ENCODE data around the gene CD226. TPM values are rescaled to one million over a fixed set of nuclear protein-coding genes. Genes with fewer than 3 reads are reported as not detected.
"Not testable (repeated sequence)": the region's sequence is repeated elsewhere in the genome, so short reads cannot be mapped to it uniquely, and the experiment has no call there.

CD226 gene
- total and polyA plus RNA-seq, 2 of the 13 experiments (the other 11 are each of a cell fraction or from before 2014, with no cell fraction given): 0.13 to 0.77 TPM

GRCh38 chr18:69941183-69941582 lies 6.5 kb downstream of the CD226 start (continued):
- TF ChIP-seq PRPF4 (IDR thresholded peaks at IDR 0.05; ENCODE audit: low read depth, low read length, poor library complexity, severe bottlenecking): no peak
- no peak for TF ChIP-seq ZNF878 (CRISPR knock-in tag; IDR thresholded peaks at IDR 0.05)
- TF ChIP-seq, protein P1, sequence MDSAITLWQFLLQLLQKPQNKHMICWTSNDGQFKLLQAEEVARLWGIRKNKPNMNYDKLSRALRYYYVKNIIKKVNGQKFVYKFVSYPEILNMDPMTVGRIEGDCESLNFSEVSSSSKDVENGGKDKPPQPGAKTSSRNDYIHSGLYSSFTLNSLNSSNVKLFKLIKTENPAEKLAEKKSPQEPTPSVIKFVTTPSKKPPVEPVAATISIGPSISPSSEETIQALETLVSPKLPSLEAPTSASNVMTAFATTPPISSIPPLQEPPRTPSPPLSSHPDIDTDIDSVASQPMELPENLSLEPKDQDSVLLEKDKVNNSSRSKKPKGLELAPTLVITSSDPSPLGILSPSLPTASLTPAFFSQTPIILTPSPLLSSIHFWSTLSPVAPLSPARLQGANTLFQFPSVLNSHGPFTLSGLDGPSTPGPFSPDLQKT (CRISPR knock-in tag; IDR thresholded peaks at IDR 0.05; ENCODE audit: borderline replicate concordance): no peak
- no peak for TF ChIP-seq ZKSCAN8 (CRISPR knock-in tag; IDR thresholded peaks at IDR 0.05; ENCODE audit: borderline replicate concordance)
- no peak for TF ChIP-seq ETV6 (CRISPR knock-in tag; conservative IDR thresholded peaks at IDR 0.05)

DNA sequence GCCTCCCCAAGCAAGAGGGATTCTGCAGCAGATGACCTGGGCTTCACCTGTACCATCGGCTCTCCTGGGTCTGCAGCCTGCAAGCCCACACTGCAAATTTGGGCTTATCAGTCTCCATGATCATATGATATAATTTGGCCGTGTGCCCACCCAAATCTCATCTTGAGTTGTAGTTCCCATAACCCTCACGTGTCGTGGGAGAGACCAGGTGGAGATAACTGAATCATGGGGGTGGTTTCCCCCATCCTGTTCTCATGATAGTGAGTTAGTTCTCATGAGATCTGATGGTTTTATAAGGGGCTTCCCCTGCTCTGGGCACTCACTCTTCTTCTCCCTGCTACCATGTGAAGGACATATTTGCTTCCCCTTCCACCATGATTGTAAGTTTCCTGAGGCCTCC lies 7.9 kb downstream of the CD226 start:
- BruUV-seq (replicated peaks); H3K79me2 ChIP-seq (ENCODE audit: insufficient read depth, low read length); DNase-seq (ENCODE audit: low spot score); H3K27ac ChIP-seq (ENCODE audit: extremely low read length, insufficient read depth, low read length); H2AFZ ChIP-seq (ENCODE audit: low read length); H3K4me2 ChIP-seq (ENCODE audit: low read depth, low read length); H3K27me3 ChIP-seq (ENCODE audit: control insufficient read depth in 1 of 2, insufficient read depth in 2 of 2, low read length in 2 of 2); H3K4me3 ChIP-seq (replicated peaks in 1 of 3; ENCODE audit: insufficient read depth in 1 of 3, low read depth in 2 of 3, low read length in 3 of 3); H3K9ac ChIP-seq (ENCODE audit: insufficient read depth, low read depth, low read length); intact Hi-C loops (cut with micrococcal nuclease; ENCODE audit: unreplicated experiment); ATAC-seq; FAIRE-seq; CTCF ChIA-PET (ENCODE audit: low intra/inter-chr PET ratio, low total read pairs); H3K36me3 ChIP-seq (replicated peaks in 1 of 2; ENCODE audit: control insufficient read depth in 1 of 2, insufficient read depth in 2 of 2, low read length in 2 of 2); POLR2A ChIA-PET; H4K20me1 ChIP-seq (ENCODE audit: insufficient read depth, low read length); in situ Hi-C loops (cut with HindIII; ENCODE audit: extremely low pct_ligation_motif_present, low pct_unique_long_range_greater_than_20kb): not testable (repeated sequence)
- H3K4me1 ChIP-seq (ENCODE audit: insufficient read depth, low read length): peaks cover 12% of the 10 kb centered on the region
- 83% methylated on average over 4 of the region's 4 CpGs for WGBS (ENCODE audit: low lambda C conversion rate)
- peaks cover 10% of the 10 kb centered on the region; the same call in 1 of the 2 replicates for H3K9me3 ChIP-seq (ENCODE audit: low read length)

DNA sequence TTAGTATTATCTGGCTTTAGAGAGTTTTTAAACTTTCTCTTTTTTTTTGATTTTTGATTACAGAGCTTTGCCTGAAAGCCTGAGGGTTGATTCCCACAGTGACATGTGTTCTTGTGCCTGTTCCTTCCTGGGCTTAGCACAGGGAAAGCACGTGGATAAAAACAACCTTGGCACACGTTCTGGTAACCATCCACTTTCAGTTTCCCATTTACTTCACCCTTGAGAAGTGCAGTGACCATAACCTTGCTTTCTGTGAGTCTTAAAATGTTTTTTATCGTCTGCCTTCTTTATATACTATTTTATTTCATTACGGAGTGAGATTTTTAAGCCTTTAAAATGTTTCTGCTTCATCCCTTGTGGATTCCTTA lies 11.5 kb downstream of the CD226 start:
- Histone ChIP-seq H2AFZ (ENCODE audit: low read length) (no peak overlapping the region), H3K9ac (ENCODE audit: insufficient read depth, low read depth, low read length) (no peak overlapping the region), H3K79me2 (ENCODE audit: insufficient read depth, low read length) (no peaks in the 10 kb centered on the region), H3K27me3 (ENCODE audit: control insufficient read depth in 1 of 2, insufficient read depth in 2 of 2, low read length in 2 of 2) (no peaks in the 10 kb centered on the region), H3K4me3 (replicated peaks in 1 of 3; ENCODE audit: insufficient read depth in 1 of 3, low read depth in 2 of 3, low read length in 3 of 3) (no peak overlapping the region), H3K4me1 (ENCODE audit: insufficient read depth, low read length) (peaks cover 15% of the 10 kb centered on the region), H3K27ac (ENCODE audit: extremely low read length, insufficient read depth, low read length) (no peak overlapping the region), H3K9me3 (ENCODE audit: low read length) (no peaks in the 10 kb centered on the region; the same call in 1 of the 2 replicates), H4K20me1 (ENCODE audit: insufficient read depth, low read length) (no peaks in the 10 kb centered on the region), H3K36me3 (replicated peaks in 1 of 2; ENCODE audit: control insufficient read depth in 1 of 2, insufficient read depth in 2 of 2, low read length in 2 of 2) (no peaks in the 10 kb centered on the region), H3K4me2 (ENCODE audit: low read depth, low read length) (no peak overlapping the region)
- intact Hi-C loops (cut with micrococcal nuclease; ENCODE audit: unreplicated experiment) (no loop called here), in situ Hi-C loops (cut with HindIII; ENCODE audit: extremely low pct_ligation_motif_present, low pct_unique_long_range_greater_than_20kb) (no loop called here)
- ChIA-PET CTCF (ENCODE audit: low intra/inter-chr PET ratio, low total read pairs) (no interaction called here), POLR2A (no interaction called here)
- WGBS (ENCODE audit: low lambda C conversion rate): 93% methylated on average over 4 of the region's 4 CpGs
- no peak for FAIRE-seq
- ATAC-seq: no peak
- no TSS peak for BruUV-seq (replicated peaks)
- no peak for DNase-seq (ENCODE audit: low spot score)
- TF ChIP-seq SRSF9 (IDR thresholded peaks at IDR 0.05; ENCODE audit: borderline replicate concordance, insufficient read depth, low read depth, low read length, poor library complexity, severe bottlenecking): no peak
- no peak for TF ChIP-seq RBM39 (IDR thresholded peaks at IDR 0.05; ENCODE audit: low read depth, low read length, poor library complexity, severe bottlenecking)
- no peak for TF ChIP-seq HNF1B (CRISPR knock-in tag; IDR thresholded peaks at IDR 0.05)
- no peak for TF ChIP-seq HIVEP1 (CRISPR knock-in tag; IDR thresholded peaks at IDR 0.05)
- TF ChIP-seq MIXL1 (CRISPR knock-in tag; IDR thresholded peaks at IDR 0.05): no peak
- TF ChIP-seq NFRKB (IDR thresholded peaks at IDR 0.05): no peak
- no peak for TF ChIP-seq ZNF773 (CRISPR knock-in tag; IDR thresholded peaks at IDR 0.05; ENCODE audit: borderline replicate concordance)
- TF ChIP-seq, protein P2, sequence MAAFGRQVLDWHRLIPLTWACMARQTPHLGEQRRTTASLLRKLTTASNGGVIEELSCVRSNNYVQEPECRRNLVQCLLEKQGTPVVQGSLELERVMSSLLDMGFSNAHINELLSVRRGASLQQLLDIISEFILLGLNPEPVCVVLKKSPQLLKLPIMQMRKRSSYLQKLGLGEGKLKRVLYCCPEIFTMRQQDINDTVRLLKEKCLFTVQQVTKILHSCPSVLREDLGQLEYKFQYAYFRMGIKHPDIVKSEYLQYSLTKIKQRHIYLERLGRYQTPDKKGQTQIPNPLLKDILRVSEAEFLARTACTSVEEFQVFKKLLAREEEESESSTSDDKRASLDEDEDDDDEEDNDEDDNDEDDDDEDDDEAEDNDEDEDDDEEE (CRISPR knock-in tag; IDR thresholded peaks at IDR 0.05): no peak
- no peak for TF ChIP-seq ZNF546 (CRISPR knock-in tag; conservative IDR thresholded peaks at IDR 0.05)
- TF ChIP-seq BORCS8-MEF2B (CRISPR knock-in tag; IDR thresholded peaks at IDR 0.05): no peak
